ENCODE data around the gene ZNF827.

The ZNF827 gene

GRCh38 chr4:145880355-145880960, 58.2 kb downstream of the ZNF827 start:
- in situ Hi-C loops (cut with HindIII; ENCODE audit: low sequenced_read_pairs), result no loop called here
- DNase-seq (ENCODE audit: low read depth, low spot score), result no peak
- TF ChIP-seq, protein P1, sequence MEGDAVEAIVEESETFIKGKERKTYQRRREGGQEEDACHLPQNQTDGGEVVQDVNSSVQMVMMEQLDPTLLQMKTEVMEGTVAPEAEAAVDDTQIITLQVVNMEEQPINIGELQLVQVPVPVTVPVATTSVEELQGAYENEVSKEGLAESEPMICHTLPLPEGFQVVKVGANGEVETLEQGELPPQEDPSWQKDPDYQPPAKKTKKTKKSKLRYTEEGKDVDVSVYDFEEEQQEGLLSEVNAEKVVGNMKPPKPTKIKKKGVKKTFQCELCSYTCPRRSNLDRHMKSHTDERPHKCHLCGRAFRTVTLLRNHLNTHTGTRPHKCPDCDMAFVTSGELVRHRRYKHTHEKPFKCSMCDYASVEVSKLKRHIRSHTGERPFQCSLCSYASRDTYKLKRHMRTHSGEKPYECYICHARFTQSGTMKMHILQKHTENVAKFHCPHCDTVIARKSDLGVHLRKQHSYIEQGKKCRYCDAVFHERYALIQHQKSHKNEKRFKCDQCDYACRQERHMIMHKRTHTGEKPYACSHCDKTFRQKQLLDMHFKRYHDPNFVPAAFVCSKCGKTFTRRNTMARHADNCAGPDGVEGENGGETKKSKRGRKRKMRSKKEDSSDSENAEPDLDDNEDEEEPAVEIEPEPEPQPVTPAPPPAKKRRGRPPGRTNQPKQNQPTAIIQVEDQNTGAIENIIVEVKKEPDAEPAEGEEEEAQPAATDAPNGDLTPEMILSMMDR (IDR thresholded peaks at IDR 0.05; ENCODE audit: low read depth, low read length), result no peak
- H3K4me3 ChIP-seq (ENCODE audit: low read depth, low read length), result no peak overlapping the region

GRCh38 chr4:145879598-145879997, 59.0 kb downstream of the ZNF827 start:
- no peak overlapping the region for H3K4me3 ChIP-seq (ENCODE audit: low read depth, low read length)
- TF ChIP-seq, protein P1 (IDR thresholded peaks at IDR 0.05; ENCODE audit: low read depth, low read length), result no peak
- DNase-seq (ENCODE audit: low read depth, low spot score), result peak; percentile 28
- in situ Hi-C loops (cut with HindIII; ENCODE audit: low sequenced_read_pairs), result no loop called here

GRCh38 chr4:145878501-145879435, 59.9 kb downstream of the ZNF827 start:
- no peak overlapping the region for H3K4me3 ChIP-seq (ENCODE audit: low read depth, low read length)
- TF ChIP-seq, protein P1 (IDR thresholded peaks at IDR 0.05; ENCODE audit: low read depth, low read length), result no peak
- in situ Hi-C loops (cut with HindIII; ENCODE audit: low sequenced_read_pairs), result no loop called here
- DNase-seq (ENCODE audit: low read depth, low spot score), result peak; percentile 77

DNA sequence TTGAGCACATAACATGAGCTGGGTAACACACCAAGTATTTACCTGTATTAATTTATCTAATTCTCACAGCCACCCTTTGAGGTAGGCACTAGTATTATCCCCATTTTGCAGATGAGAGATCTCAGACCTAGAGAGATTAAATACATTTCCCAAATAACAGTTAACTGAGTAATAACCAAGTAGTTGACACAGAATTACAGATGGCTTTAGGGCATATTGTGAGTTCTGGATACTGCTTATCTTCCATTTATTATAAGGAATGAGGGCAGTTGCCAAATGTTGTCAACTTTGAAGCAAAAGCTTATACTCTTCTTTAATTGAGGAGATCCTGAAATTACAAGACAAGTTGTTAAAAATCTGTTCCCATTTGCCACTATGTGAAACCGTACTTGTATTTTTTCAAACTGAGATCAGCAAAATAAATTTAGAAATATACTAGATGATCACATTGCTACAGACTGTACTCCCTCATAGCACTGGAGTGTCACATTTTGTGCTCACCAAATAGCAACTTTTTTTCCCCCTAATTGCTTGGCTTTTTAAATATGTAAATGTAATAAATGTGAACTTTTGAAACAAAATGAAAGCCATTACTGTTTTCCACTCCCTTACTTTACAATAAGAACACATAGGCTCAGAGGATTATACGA, 62.0 kb downstream of the ZNF827 start:
- no peak for DNase-seq (ENCODE audit: low read depth, low spot score)
- TF ChIP-seq, protein P1 (IDR thresholded peaks at IDR 0.05; ENCODE audit: low read depth, low read length), result no peak
- H3K4me3 ChIP-seq (ENCODE audit: low read depth, low read length), result no peak overlapping the region
- in situ Hi-C loops (cut with HindIII; ENCODE audit: low sequenced_read_pairs), result no loop called here

- TF ChIP-seq, protein P1 (IDR thresholded peaks at IDR 0.05; ENCODE audit: low read depth, low read length), result no peak
- in situ Hi-C loops (cut with HindIII; ENCODE audit: low sequenced_read_pairs), result no loop called here
- H3K4me3 ChIP-seq (ENCODE audit: low read depth, low read length), result no peak overlapping the region
Measured at GRCh38 chr4:145873901-145874300, 64.7 kb downstream of the ZNF827 start.

GRCh38 chr4:145871209-145871608, 67.4 kb downstream of the ZNF827 start:
- no peak overlapping the region for H3K4me3 ChIP-seq (ENCODE audit: low read depth, low read length)
- TF ChIP-seq, protein P1 (IDR thresholded peaks at IDR 0.05; ENCODE audit: low read depth, low read length), result no peak
- DNase-seq (ENCODE audit: low read depth, low spot score), result peak; percentile 18
- in situ Hi-C loops (cut with HindIII; ENCODE audit: low sequenced_read_pairs), result no loop called here

More at GRCh38 chr4:145873901-145874300, 64.7 kb downstream of the ZNF827 start:
- no peak for DNase-seq (ENCODE audit: low read depth, low spot score)
